ENCODE measurements around the gene IDE. TPM values are rescaled to one million over a fixed set of nuclear protein-coding genes. Genes with fewer than 3 reads are reported as not detected.

The IDE gene
- total RNA-seq, 2 experiments from 2014 or later = 14.1 to 25.9 TPM

GRCh38 chr10:92505044-92505443 lies 68.8 kb downstream of the IDE start:
- no peak for ATAC-seq
- CTCF ChIA-PET = no interaction called here
- H3K27ac Mint-ChIP-seq = no peak overlapping the region

GRCh38 chr10:92502296-92502808 lies 71.5 kb downstream of the IDE start:
- Mint-ChIP-seq H3K27ac (no peak overlapping the region), H3K36me3 (peaks cover 10% of the 10 kb centered on the region), H3K9me3 (ENCODE audit: low read depth) (no peaks in the 10 kb centered on the region), H3K27me3 (no peaks in the 10 kb centered on the region), H3K4me1 (no peaks in the 10 kb centered on the region), H3K4me3 (no peak overlapping the region)
- CTCF ChIA-PET = no interaction called here
- ATAC-seq = no peak
- DNase-seq = no peak

More at GRCh38 chr10:92505044-92505443, 68.8 kb downstream of the IDE start:
- Mint-ChIP-seq H3K27me3 (no peaks in the 10 kb centered on the region), H3K36me3 (peaks cover 12% of the 10 kb centered on the region), H3K4me1 (no peaks in the 10 kb centered on the region), H3K9me3 (ENCODE audit: low read depth) (no peaks in the 10 kb centered on the region), H3K4me3 (no peak overlapping the region)
- DNase-seq = no peak

GRCh38 chr10:92493362-92493761 lies 80.5 kb downstream of the IDE start:
- DNase-seq (no peak), ATAC-seq (no peak)
- Mint-ChIP-seq H3K4me1 (no peaks in the 10 kb centered on the region), H3K36me3 (peaks cover 21% of the 10 kb centered on the region), H3K4me3 (no peak overlapping the region), H3K27me3 (no peaks in the 10 kb centered on the region), H3K27ac (no peak overlapping the region), H3K9me3 (ENCODE audit: low read depth) (no peaks in the 10 kb centered on the region)
- CTCF ChIA-PET = no interaction called here

- CTCF ChIA-PET = no interaction called here
- ATAC-seq (no peak), DNase-seq (no peak)
- Mint-ChIP-seq H3K4me1 (no peaks in the 10 kb centered on the region), H3K27me3 (no peaks in the 10 kb centered on the region), H3K36me3 (peaks cover 26% of the 10 kb centered on the region), H3K4me3 (no peak overlapping the region), H3K9me3 (ENCODE audit: low read depth) (no peaks in the 10 kb centered on the region), H3K27ac (no peak overlapping the region)
Observed at GRCh38 chr10:92492748-92493240, 81.1 kb downstream of the IDE start.

GRCh38 chr10:92490387-92490786 lies 83.5 kb downstream of the IDE start:
- no peaks in the 10 kb centered on the region for H3K27me3 Mint-ChIP-seq
- no peaks in the 10 kb centered on the region for H3K4me1 Mint-ChIP-seq
- no peak overlapping the region for H3K4me3 Mint-ChIP-seq
- no peak overlapping the region for H3K27ac Mint-ChIP-seq
- CTCF ChIA-PET = no interaction called here
- peaks cover 34% of the 10 kb centered on the region for H3K36me3 Mint-ChIP-seq
- H3K9me3 Mint-ChIP-seq (ENCODE audit: low read depth) = no peaks in the 10 kb centered on the region
- DNase-seq (no peak), ATAC-seq (no peak)

- H3K9me3 Mint-ChIP-seq (ENCODE audit: low read depth) = no peaks in the 10 kb centered on the region
- DNase-seq (no peak), ATAC-seq (no peak)
- no peaks in the 10 kb centered on the region for H3K4me1 Mint-ChIP-seq
- CTCF ChIA-PET = interaction anchor here (1.6 kb wide), 1 partner anchor 31 kb away, joined by 5 read pairs; no protein-coding TSS in a partner anchor
- H3K4me3 Mint-ChIP-seq = no peak overlapping the region
- H3K27me3 Mint-ChIP-seq = no peaks in the 10 kb centered on the region
- H3K36me3 Mint-ChIP-seq = peaks cover 32% of the 10 kb centered on the region
- no peak overlapping the region for H3K27ac Mint-ChIP-seq
Observed at GRCh38 chr10:92486637-92487036, 87.3 kb downstream of the IDE start.

GRCh38 chr10:92483539-92483938 lies 90.4 kb downstream of the IDE start:
- H3K36me3 Mint-ChIP-seq = peaks cover 22% of the 10 kb centered on the region
- no peaks in the 10 kb centered on the region for H3K4me1 Mint-ChIP-seq
- no peaks in the 10 kb centered on the region for H3K27me3 Mint-ChIP-seq
- H3K9me3 Mint-ChIP-seq (ENCODE audit: low read depth) = no peaks in the 10 kb centered on the region
- DNase-seq (no peak), ATAC-seq (no peak)
- H3K27ac Mint-ChIP-seq = no peak overlapping the region
- no peak overlapping the region for H3K4me3 Mint-ChIP-seq
- CTCF ChIA-PET = no interaction called here

GRCh38 chr10:92480413-92480812 lies 93.5 kb downstream of the IDE start:
- no peaks in the 10 kb centered on the region for H3K9me3 Mint-ChIP-seq (ENCODE audit: low read depth)
- peaks cover 6% of the 10 kb centered on the region for H3K36me3 Mint-ChIP-seq
- H3K4me1 Mint-ChIP-seq = no peaks in the 10 kb centered on the region
- peak overlapping the region; percentile 32 for H3K27ac Mint-ChIP-seq
- DNase-seq = no peak
- CTCF ChIA-PET = interaction anchor here (1.4 kb wide), 1 partner anchor 12 kb away, joined by 3 read pairs; no protein-coding TSS in a partner anchor
- no peaks in the 10 kb centered on the region for H3K27me3 Mint-ChIP-seq
- H3K4me3 Mint-ChIP-seq = no peak overlapping the region
- ATAC-seq = no peak

- CTCF ChIA-PET = interaction anchor here (1.4 kb wide), 1 partner anchor 11 kb away, joined by 3 read pairs; no protein-coding TSS in a partner anchor
- Mint-ChIP-seq H3K4me1 (no peaks in the 10 kb centered on the region), H3K36me3 (peaks cover 5% of the 10 kb centered on the region)
Observed at GRCh38 chr10:92479547-92479946, 94.3 kb downstream of the IDE start.

GRCh38 chr10:92478536-92478935 lies 95.4 kb downstream of the IDE start:
- Mint-ChIP-seq H3K36me3 (peaks cover 5% of the 10 kb centered on the region), H3K4me3 (no peak overlapping the region), H3K4me1 (no peaks in the 10 kb centered on the region), H3K27ac (no peak overlapping the region), H3K27me3 (no peaks in the 10 kb centered on the region), H3K9me3 (ENCODE audit: low read depth) (no peaks in the 10 kb centered on the region)
- CTCF ChIA-PET = no interaction called here
- ATAC-seq = no peak
- no peak for DNase-seq

More at GRCh38 chr10:92479547-92479946, 94.3 kb downstream of the IDE start:
- H3K4me3 Mint-ChIP-seq = no peak overlapping the region
- ATAC-seq (no peak), DNase-seq (no peak)
- H3K27ac Mint-ChIP-seq = no peak overlapping the region
- H3K9me3 Mint-ChIP-seq (ENCODE audit: low read depth) = no peaks in the 10 kb centered on the region
- H3K27me3 Mint-ChIP-seq = no peaks in the 10 kb centered on the region

- ATAC-seq (no peak), DNase-seq (no peak)
- Mint-ChIP-seq H3K27ac (no peak overlapping the region), H3K4me1 (no peaks in the 10 kb centered on the region), H3K27me3 (no peaks in the 10 kb centered on the region), H3K36me3 (peaks cover 5% of the 10 kb centered on the region), H3K9me3 (ENCODE audit: low read depth) (no peaks in the 10 kb centered on the region), H3K4me3 (no peak overlapping the region)
- CTCF ChIA-PET = interaction anchor here (1.4 kb wide), 1 partner anchor 42 kb away, joined by 5 read pairs; no protein-coding TSS in a partner anchor
Observed at GRCh38 chr10:92475357-92475868, 98.5 kb downstream of the IDE start.

- Mint-ChIP-seq H3K4me3 (no peak overlapping the region), H3K36me3 (peaks cover 16% of the 10 kb centered on the region), H3K27me3 (no peaks in the 10 kb centered on the region), H3K9me3 (ENCODE audit: low read depth) (no peaks in the 10 kb centered on the region), H3K27ac (no peak overlapping the region), H3K4me1 (no peaks in the 10 kb centered on the region)
- CTCF ChIA-PET = no interaction called here
- no peak for ATAC-seq
- no peak for DNase-seq
Observed at GRCh38 chr10:92470026-92470425, 103.9 kb downstream of the IDE start.

- Mint-ChIP-seq H3K9me3 (ENCODE audit: low read depth) (no peaks in the 10 kb centered on the region), H3K36me3 (peaks cover 22% of the 10 kb centered on the region), H3K27me3 (no peaks in the 10 kb centered on the region), H3K4me1 (peaks cover 12% of the 10 kb centered on the region), H3K27ac (no peak overlapping the region), H3K4me3 (no peak overlapping the region)
- ATAC-seq (no peak), DNase-seq (no peak)
- CTCF ChIA-PET = interaction anchor here (1.2 kb wide), 1 partner anchor 30 kb away, joined by 3 read pairs; no protein-coding TSS in a partner anchor
Observed at GRCh38 chr10:92464364-92464763, 109.5 kb downstream of the IDE start.

GRCh38 chr10:92463582-92463981 lies 110.3 kb downstream of the IDE start:
- Mint-ChIP-seq H3K9me3 (ENCODE audit: low read depth) (no peaks in the 10 kb centered on the region), H3K36me3 (peaks cover 20% of the 10 kb centered on the region), H3K27ac (no peak overlapping the region), H3K4me3 (no peak overlapping the region), H3K4me1 (peaks cover 12% of the 10 kb centered on the region), H3K27me3 (no peaks in the 10 kb centered on the region)
- CTCF ChIA-PET = interaction anchor here (1.2 kb wide), 2 partner anchors 29 to 376 kb away, joined by 3 read pairs; no protein-coding TSS in a partner anchor
- no peak for DNase-seq
- no peak for ATAC-seq
